ENCODE measurements around the gene MYO18B.

Gene MYO18B

DNA sequence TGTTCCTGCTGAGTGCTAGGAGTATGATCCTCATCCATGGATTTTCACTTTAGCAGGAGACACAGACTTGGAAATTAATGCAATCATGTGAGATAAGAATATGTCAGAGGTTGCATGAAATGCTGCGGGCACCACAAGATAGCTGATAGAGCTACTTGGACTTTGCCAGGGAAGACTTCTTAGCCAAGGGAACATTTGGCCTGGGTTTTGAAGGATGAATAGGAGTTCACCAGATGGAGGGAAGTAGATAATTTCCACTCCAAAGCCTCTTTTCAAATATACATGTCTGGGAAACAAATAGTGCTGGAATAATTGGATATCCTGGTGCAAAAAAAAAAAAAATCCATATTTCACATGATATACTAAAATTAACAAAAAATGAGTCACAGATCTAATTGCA lies 44.2 kb downstream of the MYO18B start:
- no peak overlapping the region for H3K4me3 ChIP-seq (ENCODE audit: low read length)
- TF ChIP-seq ZNF274 (IDR thresholded peaks at IDR 0.05; ENCODE audit: low read depth, low read length), result no peak

- TF ChIP-seq ZNF274 (IDR thresholded peaks at IDR 0.05; ENCODE audit: low read depth, low read length), result no peak
- no peak overlapping the region for H3K4me3 ChIP-seq (ENCODE audit: low read length)
Observed at GRCh38 chr22:25791556-25791955, 49.6 kb downstream of the MYO18B start.

GRCh38 chr22:25795478-25795877 lies 53.5 kb downstream of the MYO18B start:
- no peak for TF ChIP-seq ZNF274 (IDR thresholded peaks at IDR 0.05; ENCODE audit: low read depth, low read length)
- no peak overlapping the region for H3K4me3 ChIP-seq (ENCODE audit: low read length)

GRCh38 chr22:25797498-25798290 lies 55.7 kb downstream of the MYO18B start:
- no peak for TF ChIP-seq ZNF274 (IDR thresholded peaks at IDR 0.05; ENCODE audit: low read depth, low read length)
- H3K4me3 ChIP-seq (ENCODE audit: low read length), result no peak overlapping the region

DNA sequence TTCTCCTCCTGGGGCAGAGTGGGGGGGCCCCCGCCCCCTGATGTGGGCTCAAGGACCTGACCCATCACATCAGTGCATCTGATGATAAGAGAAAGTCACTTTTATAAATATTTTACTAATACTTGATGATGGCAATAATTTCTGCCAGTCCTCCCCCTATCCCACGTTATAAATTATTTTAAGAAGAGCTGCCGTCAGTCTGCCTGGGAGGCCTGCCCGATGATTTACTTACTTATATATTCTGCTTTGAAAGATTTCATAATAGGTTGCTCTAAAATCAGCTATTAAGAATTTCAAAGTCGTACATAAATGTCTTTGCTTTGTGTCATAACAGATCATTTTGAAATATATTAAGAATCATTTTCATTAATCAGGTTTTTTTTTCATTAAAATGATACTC lies 58.8 kb downstream of the MYO18B start:
- no peak for TF ChIP-seq ZNF274 (IDR thresholded peaks at IDR 0.05; ENCODE audit: low read depth, low read length)
- no peak overlapping the region for H3K4me3 ChIP-seq (ENCODE audit: low read length)

GRCh38 chr22:25802018-25802417 lies 60.0 kb downstream of the MYO18B start:
- TF ChIP-seq ZNF274 (IDR thresholded peaks at IDR 0.05; ENCODE audit: low read depth, low read length), result no peak
- no peak overlapping the region for H3K4me3 ChIP-seq (ENCODE audit: low read length)

GRCh38 chr22:25804676-25805075 lies 62.7 kb downstream of the MYO18B start:
- no peak for TF ChIP-seq ZNF274 (IDR thresholded peaks at IDR 0.05; ENCODE audit: low read depth, low read length)
- H3K4me3 ChIP-seq (ENCODE audit: low read length), result no peak overlapping the region

- no peak for TF ChIP-seq ZNF274 (IDR thresholded peaks at IDR 0.05; ENCODE audit: low read depth, low read length)
- no peak overlapping the region for H3K4me3 ChIP-seq (ENCODE audit: low read length)
Observed at GRCh38 chr22:25806579-25806978, 64.6 kb downstream of the MYO18B start.

GRCh38 chr22:25814685-25815084 lies 72.7 kb downstream of the MYO18B start:
- no peak overlapping the region for H3K4me3 ChIP-seq (ENCODE audit: low read length)
- TF ChIP-seq ZNF274 (IDR thresholded peaks at IDR 0.05; ENCODE audit: low read depth, low read length), result no peak

- no peak overlapping the region for H3K4me3 ChIP-seq (ENCODE audit: low read length)
- no peak for TF ChIP-seq ZNF274 (IDR thresholded peaks at IDR 0.05; ENCODE audit: low read depth, low read length)
Observed at GRCh38 chr22:25815561-25815960, 73.6 kb downstream of the MYO18B start.

GRCh38 chr22:25816522-25817059 lies 74.6 kb downstream of the MYO18B start:
- H3K4me3 ChIP-seq (ENCODE audit: low read length), result no peak overlapping the region
- TF ChIP-seq ZNF274 (IDR thresholded peaks at IDR 0.05; ENCODE audit: low read depth, low read length), result no peak

GRCh38 chr22:25817092-25817943 lies 75.3 kb downstream of the MYO18B start:
- no peak overlapping the region for H3K4me3 ChIP-seq (ENCODE audit: low read length)
- no peak for TF ChIP-seq ZNF274 (IDR thresholded peaks at IDR 0.05; ENCODE audit: low read depth, low read length)

GRCh38 chr22:25818541-25818940 lies 76.6 kb downstream of the MYO18B start:
- H3K4me3 ChIP-seq (ENCODE audit: low read length), result no peak overlapping the region
- no peak for TF ChIP-seq ZNF274 (IDR thresholded peaks at IDR 0.05; ENCODE audit: low read depth, low read length)

GRCh38 chr22:25822344-25822743 lies 80.4 kb downstream of the MYO18B start:
- H3K4me3 ChIP-seq (ENCODE audit: low read length), result no peak overlapping the region
- TF ChIP-seq ZNF274 (IDR thresholded peaks at IDR 0.05; ENCODE audit: low read depth, low read length), result no peak

- TF ChIP-seq ZNF274 (IDR thresholded peaks at IDR 0.05; ENCODE audit: low read depth, low read length), result no peak
- H3K4me3 ChIP-seq (ENCODE audit: low read length), result no peak overlapping the region
Observed at GRCh38 chr22:25823276-25823675, 81.3 kb downstream of the MYO18B start.
